ENCODE measurements around the gene FZD2. TPM values are rescaled to one million over a fixed set of nuclear protein-coding genes. Genes with fewer than 3 reads are reported as not detected.

FZD2 gene
- total RNA-seq, 1 experiment from 2014 or later = 11.6 TPM

- H3K9me3 ChIP-seq (ENCODE audit: low read length) = no peaks in the 10 kb centered on the region
- no peak for DNase-seq
- CTCF ChIA-PET = interaction anchor here (0.6 to 1.0 kb wide), 4 partner anchors 9 to 24 kb away, joined by 3 to 5 read pairs (median 3); no protein-coding TSS in a partner anchor
- peak overlapping the region; percentile 84 for H3K4me3 ChIP-seq (ENCODE audit: low read length)
- H3F3A ChIP-seq (ENCODE audit: low read length, unreplicated experiment) = no peaks in the 10 kb centered on the region
- no TSS peak for BruUV-seq (replicated peaks)
- peak overlapping the region; percentile 60; the same call in 1 of the 2 replicates for H3K9ac ChIP-seq (ENCODE audit: low read length)
- no peak overlapping the region for H3K27ac ChIP-seq (ENCODE audit: low read length)
- no peaks in the 10 kb centered on the region for H4K20me1 ChIP-seq (ENCODE audit: low read length)
- H2AFZ ChIP-seq (ENCODE audit: low read length) = peak overlapping the region; percentile 19; the same call in 1 of the 2 replicates
- intact Hi-C loops (cut with micrococcal nuclease) = loop anchor here (2.0 kb wide), 1 partner anchor 23 kb away; no protein-coding TSS in a partner anchor
- peak; percentile 39 for ATAC-seq
- H3K27me3 ChIP-seq (ENCODE audit: low read length) = no peaks in the 10 kb centered on the region
- peak overlapping the region; percentile 78 for H3K4me2 ChIP-seq (ENCODE audit: low read length)
- POLR2A ChIA-PET (ENCODE audit: unreplicated experiment) = interaction anchor here (0.8 kb wide), 1 partner anchor 231 kb away, joined by 5 read pairs; no protein-coding TSS in a partner anchor
- H3K4me1 ChIP-seq (ENCODE audit: insufficient read depth, low read length) = peaks cover 23% of the 10 kb centered on the region
- H3K36me3 ChIP-seq (ENCODE audit: low read depth, low read length) = no peaks in the 10 kb centered on the region
- H3K79me2 ChIP-seq (ENCODE audit: low read length) = peaks cover 9% of the 10 kb centered on the region
- H3K9me2 ChIP-seq (replicated peaks; ENCODE audit: low read length) = no peaks in the 10 kb centered on the region
- no peak for TF ChIP-seq EZH2 (IDR thresholded peaks at IDR 0.05; ENCODE audit: low read length, unreplicated experiment)
- TF ChIP-seq CTCF (conservative IDR thresholded peaks at IDR 0.05; ENCODE audit: low read depth, low read length) = no peak
- TF ChIP-seq EZH2phosphoT487 (IDR thresholded peaks at IDR 0.05; ENCODE audit: borderline replicate concordance, low read length) = no peak
These were observed 484 bp downstream of the FZD2 start for GRCh38 chr17:44557651-44558285.

GRCh38 chr17:44558334-44558709 is 1.0 kb downstream of the FZD2 start:
- Histone ChIP-seq H3K4me2 (ENCODE audit: low read length) (no peak overlapping the region), H3K4me3 (ENCODE audit: low read length) (no peak overlapping the region), H3K9ac (ENCODE audit: low read length) (no peak overlapping the region), H2AFZ (ENCODE audit: low read length) (no peak overlapping the region), H3K4me1 (ENCODE audit: insufficient read depth, low read length) (peaks cover 23% of the 10 kb centered on the region), H3F3A (ENCODE audit: low read length, unreplicated experiment) (no peaks in the 10 kb centered on the region), H3K9me2 (replicated peaks; ENCODE audit: low read length) (no peaks in the 10 kb centered on the region), H3K27ac (ENCODE audit: low read length) (no peak overlapping the region), H3K79me2 (ENCODE audit: low read length) (peaks cover 9% of the 10 kb centered on the region), H4K20me1 (ENCODE audit: low read length) (no peaks in the 10 kb centered on the region), H3K27me3 (ENCODE audit: low read length) (no peaks in the 10 kb centered on the region), H3K36me3 (ENCODE audit: low read depth, low read length) (no peaks in the 10 kb centered on the region), H3K9me3 (ENCODE audit: low read length) (no peaks in the 10 kb centered on the region)
- DNase-seq (no peak), ATAC-seq (no peak)
- TF ChIP-seq EZH2phosphoT487 (IDR thresholded peaks at IDR 0.05; ENCODE audit: borderline replicate concordance, low read length) (no peak), CTCF (conservative IDR thresholded peaks at IDR 0.05; ENCODE audit: low read depth, low read length) (no peak), EZH2 (IDR thresholded peaks at IDR 0.05; ENCODE audit: low read length, unreplicated experiment) (no peak)
- CTCF ChIA-PET = no interaction called here
- intact Hi-C loops (cut with micrococcal nuclease) = no loop called here
- POLR2A ChIA-PET (ENCODE audit: unreplicated experiment) = no interaction called here
- BruUV-seq (replicated peaks) = no TSS peak

All from PC-3 (cell line).